Measurements from ENCODE around the gene BTBD2. TPM values are rescaled to one million over a fixed set of nuclear protein-coding genes. Genes with fewer than 3 reads are reported as not detected.
A peak's percentile ranks its signal among the peaks of the same experiment; 100 is the strongest.
"Not testable (repeated sequence)": the region's sequence is repeated elsewhere in the genome, so short reads cannot be mapped to it uniquely, and the experiment has no call there.

The BTBD2 gene
- total RNA-seq, 1 experiment from 2014 or later = 110 TPM

GRCh38 chr19:2034729-2035589, 19.4 kb upstream of the BTBD2 start:
- Histone ChIP-seq H2BK15ac (ENCODE audit: low read depth, low read length) (no peak overlapping the region), H3K27me3 (ENCODE audit: insufficient read depth, low read length) (no peaks in the 10 kb centered on the region), H3K4ac (ENCODE audit: low read depth, low read length) (peak overlapping the region; percentile 37), H3K18ac (ENCODE audit: insufficient read length, low read depth, low read length) (peak overlapping the region; percentile 88), H2AK5ac (ENCODE audit: insufficient read length, low read length) (no peak overlapping the region), H3T11ph (ENCODE audit: low read length) (no peak overlapping the region), H2BK12ac (ENCODE audit: insufficient read length, low read depth, low read length) (no peak overlapping the region), H3K23ac (ENCODE audit: insufficient read length, low read depth, low read length) (no peak overlapping the region), H3K79me1 (ENCODE audit: insufficient read depth, low read depth, low read length, poor library complexity, severe bottlenecking) (no peaks in the 10 kb centered on the region), H3K23me2 (ENCODE audit: insufficient read length, low read depth, low read length, poor library complexity, severe bottlenecking) (no peaks in the 10 kb centered on the region), H4K8ac (replicated peaks; ENCODE audit: insufficient read length, low read depth, low read length) (no peak overlapping the region), H4K5ac (ENCODE audit: insufficient read length, low read depth, low read length) (no peak overlapping the region), H2BK120ac (ENCODE audit: low read depth, low read length, poor library complexity, severe bottlenecking) (no peak overlapping the region), H3K14ac (ENCODE audit: insufficient read depth, low read length) (no peak overlapping the region; the same call in 1 of the 2 replicates), H3K79me2 (ENCODE audit: insufficient read depth, low read length) (no peaks in the 10 kb centered on the region), H3K9me3 (ENCODE audit: control insufficient read depth, low read depth, low read length) (no peaks in the 10 kb centered on the region), H2AFZ (ENCODE audit: low read length) (no peak overlapping the region), H3K4me1 (ENCODE audit: insufficient read depth, low read length) (no peaks in the 10 kb centered on the region; the same call in 1 of the 2 replicates), H3K56ac (ENCODE audit: insufficient read length, low read depth, low read length) (no peak overlapping the region), H3K27ac (ENCODE audit: insufficient read length, low read depth, low read length) (peak overlapping the region; percentile 3), H3K9ac (ENCODE audit: extremely low read depth, insufficient read length, low read length) (no peak overlapping the region), H4K20me1 (ENCODE audit: control insufficient read depth, insufficient read depth, insufficient read length) (no peaks in the 10 kb centered on the region), H4K91ac (ENCODE audit: insufficient read length, low read depth, low read length) (no peak overlapping the region), H3K4me2 (ENCODE audit: insufficient read depth, insufficient read length, low read length) (no peak overlapping the region), H2BK5ac (ENCODE audit: insufficient read length, low read length) (no peak overlapping the region), H2BK20ac (ENCODE audit: low read depth, low read length, poor library complexity, severe bottlenecking) (no peak overlapping the region)
- peak; percentile 98 for DNase-seq
- peaks cover 6 to 13% of the 10 kb centered on the region in 2 experiments; a peak in 4 of 5 replicates for H3K9me3 Mint-ChIP-seq
- H3K27me3 Mint-ChIP-seq (ENCODE audit: low read depth) = no peaks in the 10 kb centered on the region; the same call in 1 of the 2 replicates
- no peak for TF ChIP-seq CTCF (conservative IDR thresholded peaks at IDR 0.05)
- H3K36me3 Mint-ChIP-seq (ENCODE audit: insufficient read depth in 1 of 3, low read depth in 3 of 3) = peaks cover 0 to 15% (median 11%) of the 10 kb centered on the region in 3 experiments; a peak in 4 of 7 replicates
- WGBS (ENCODE audit: extremely low coverage, insufficient read length, low lambda C conversion rate) = no CpG with 5 or more reads among the region's 34 CpGs
- H3K4me1 Mint-ChIP-seq = peaks cover 9 to 29% of the 10 kb centered on the region in 2 experiments
- H3K27ac Mint-ChIP-seq = peak overlapping the region in 2 of 3 experiments; percentile 57 to 97; a peak in 4 of 7 replicates
- H3K4me3 Mint-ChIP-seq = peak overlapping the region; percentile 8 to 60; a peak in 3 of 5 replicates

- Mint-ChIP-seq H3K4me1 (peaks cover 9 to 29% of the 10 kb centered on the region in 2 experiments), H3K9me3 (peaks cover 6 to 13% of the 10 kb centered on the region in 2 experiments; a peak in 4 of 5 replicates), H3K36me3 (ENCODE audit: insufficient read depth in 1 of 3, low read depth in 3 of 3) (peaks cover 0 to 12% (median 7%) of the 10 kb centered on the region in 3 experiments; a peak in 4 of 7 replicates)
- not testable (repeated sequence) for H3K27me3 Mint-ChIP-seq (ENCODE audit: low read depth); H2AFZ ChIP-seq (ENCODE audit: low read length); H2BK5ac ChIP-seq (ENCODE audit: insufficient read length, low read length); H2AK5ac ChIP-seq (ENCODE audit: insufficient read length, low read length); H3K79me1 ChIP-seq (ENCODE audit: insufficient read depth, low read depth, low read length, poor library complexity, severe bottlenecking); H3K79me2 ChIP-seq (ENCODE audit: insufficient read depth, low read length); H2BK20ac ChIP-seq (ENCODE audit: low read depth, low read length, poor library complexity, severe bottlenecking); H2BK12ac ChIP-seq (ENCODE audit: insufficient read length, low read depth, low read length); H3K27ac ChIP-seq (ENCODE audit: insufficient read length, low read depth, low read length); H3K14ac ChIP-seq (ENCODE audit: insufficient read depth, low read length); H3K27me3 ChIP-seq (ENCODE audit: insufficient read depth, low read length); H3K23ac ChIP-seq (ENCODE audit: insufficient read length, low read depth, low read length); H4K5ac ChIP-seq (ENCODE audit: insufficient read length, low read depth, low read length); H3K4me1 ChIP-seq (ENCODE audit: insufficient read depth, low read length); H3T11ph ChIP-seq (ENCODE audit: low read length); H2BK15ac ChIP-seq (ENCODE audit: low read depth, low read length); H2BK120ac ChIP-seq (ENCODE audit: low read depth, low read length, poor library complexity, severe bottlenecking); H3K4me3 Mint-ChIP-seq; H3K18ac ChIP-seq (ENCODE audit: insufficient read length, low read depth, low read length); H3K4ac ChIP-seq (ENCODE audit: low read depth, low read length); H3K9me3 ChIP-seq (ENCODE audit: control insufficient read depth, low read depth, low read length); H4K8ac ChIP-seq (replicated peaks; ENCODE audit: insufficient read length, low read depth, low read length); H4K20me1 ChIP-seq (ENCODE audit: control insufficient read depth, insufficient read depth, insufficient read length); H3K56ac ChIP-seq (ENCODE audit: insufficient read length, low read depth, low read length); H3K9ac ChIP-seq (ENCODE audit: extremely low read depth, insufficient read length, low read length); H3K4me2 ChIP-seq (ENCODE audit: insufficient read depth, insufficient read length, low read length); H3K27ac Mint-ChIP-seq; DNase-seq; H3K23me2 ChIP-seq (ENCODE audit: insufficient read length, low read depth, low read length, poor library complexity, severe bottlenecking); H4K91ac ChIP-seq (ENCODE audit: insufficient read length, low read depth, low read length)
- no CpG with 5 or more reads among the region's 15 CpGs for WGBS (ENCODE audit: extremely low coverage, insufficient read length, low lambda C conversion rate)
These were observed 18.7 kb upstream of the BTBD2 start for GRCh38 chr19:2034253-2034652.
